ENCODE data around the gene DUS1L.

The DUS1L gene

GRCh38 chr17:82100502-82101298 lies 35.1 kb upstream of the DUS1L start:
- no peak for DNase-seq

DNA sequence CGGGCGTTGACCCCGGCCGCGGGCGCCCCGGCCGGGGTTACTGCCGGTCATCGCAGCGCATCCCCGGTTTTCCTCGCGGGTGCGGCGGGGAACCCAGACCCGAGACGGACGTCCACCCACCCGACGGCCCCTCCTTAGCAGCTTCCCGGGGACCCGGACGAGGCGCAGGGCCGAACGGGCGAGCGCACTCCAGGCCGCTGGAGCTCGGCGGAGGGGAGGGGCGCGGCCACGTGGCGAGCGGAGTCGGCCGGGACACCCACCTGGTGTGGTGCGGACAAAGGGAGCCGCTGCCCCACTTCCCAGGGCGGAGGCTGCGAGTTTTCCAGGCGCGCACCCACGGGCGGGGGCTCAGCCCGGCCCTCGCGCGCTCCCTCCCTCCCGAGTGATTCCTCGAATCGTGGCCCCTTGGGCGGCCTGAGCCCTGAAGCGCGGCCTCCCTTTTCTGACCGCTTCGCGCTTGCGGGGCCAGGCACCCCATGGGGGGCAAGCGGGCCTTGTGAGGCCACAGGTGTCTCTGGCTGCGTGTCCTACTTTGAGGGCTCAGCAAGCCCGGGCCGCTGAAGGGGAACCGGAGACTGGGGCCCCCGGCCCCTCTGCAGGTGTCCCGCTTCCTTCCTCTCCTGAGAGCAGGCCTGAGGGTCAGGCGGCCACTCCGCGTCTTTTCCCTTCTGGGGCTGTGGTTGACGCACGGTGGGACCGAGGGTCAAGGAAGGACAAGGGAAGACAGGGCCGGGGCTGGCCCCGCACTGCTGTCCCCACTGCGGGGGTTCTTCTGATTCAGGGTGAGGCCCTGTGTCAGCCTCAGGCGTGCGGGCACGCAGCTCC lies 33.5 kb upstream of the DUS1L start:
- DNase-seq, result no peak

DNA sequence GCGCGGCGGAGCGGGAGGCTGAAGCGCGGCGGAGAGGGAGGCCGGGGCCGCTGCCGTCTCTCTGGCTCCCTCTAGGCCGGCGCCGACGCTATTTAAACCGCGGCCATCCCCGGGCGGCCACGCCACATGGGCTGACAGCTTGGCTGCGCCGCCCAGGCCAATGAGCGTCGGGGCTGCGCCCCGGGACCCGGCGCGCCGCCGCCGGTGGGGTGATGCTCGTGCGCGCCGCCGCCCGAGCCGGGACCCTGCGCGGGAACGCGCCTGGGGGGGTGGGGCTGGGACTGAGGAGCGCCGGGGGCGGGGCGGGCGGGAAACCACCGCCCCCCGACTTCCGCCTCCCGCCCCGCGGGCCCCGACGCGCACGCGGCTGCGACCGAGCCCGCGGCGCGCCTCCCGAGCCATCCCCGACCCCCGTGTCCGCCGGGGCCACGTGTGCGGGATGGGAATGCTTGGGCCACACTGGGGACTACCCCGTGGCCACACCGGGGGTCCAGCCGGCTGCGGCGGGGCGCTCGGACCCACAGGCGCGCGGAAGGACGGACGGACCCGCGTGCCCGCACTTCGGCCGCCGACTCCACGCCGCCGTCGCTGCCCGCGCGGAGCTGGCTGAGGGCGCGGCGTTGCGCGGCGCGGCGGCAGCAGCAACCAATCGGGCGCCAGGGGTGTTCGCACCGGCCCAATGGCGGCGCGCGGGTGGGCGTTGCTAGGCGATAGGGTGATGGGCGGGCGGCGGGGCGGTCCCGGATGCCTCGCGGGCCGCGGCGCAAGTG lies 32.8 kb upstream of the DUS1L start, which contains the start of gene FASN:
Gene FASN, minus strand, starts transcription at position 68 of the 770 bp plus-strand sequence. CDS start 1,791 bp downstream, outside the sequence.
- peak; percentile 95 to 97 for DNase-seq

- no peak for DNase-seq
Observed at GRCh38 chr17:82097919-82098168, 32.2 kb upstream of the DUS1L start.

- DNase-seq, result peak; percentile 31 to 55
Observed at GRCh38 chr17:82097184-82097918, 31.7 kb upstream of the DUS1L start.

- no peak for DNase-seq
Observed at GRCh38 chr17:82096709-82097183, 31.1 kb upstream of the DUS1L start.

- DNase-seq, result no peak
Observed at GRCh38 chr17:82095777-82096708, 30.4 kb upstream of the DUS1L start.

- DNase-seq, result no peak
Observed at GRCh38 chr17:82094931-82095776, 29.6 kb upstream of the DUS1L start.

DNA sequence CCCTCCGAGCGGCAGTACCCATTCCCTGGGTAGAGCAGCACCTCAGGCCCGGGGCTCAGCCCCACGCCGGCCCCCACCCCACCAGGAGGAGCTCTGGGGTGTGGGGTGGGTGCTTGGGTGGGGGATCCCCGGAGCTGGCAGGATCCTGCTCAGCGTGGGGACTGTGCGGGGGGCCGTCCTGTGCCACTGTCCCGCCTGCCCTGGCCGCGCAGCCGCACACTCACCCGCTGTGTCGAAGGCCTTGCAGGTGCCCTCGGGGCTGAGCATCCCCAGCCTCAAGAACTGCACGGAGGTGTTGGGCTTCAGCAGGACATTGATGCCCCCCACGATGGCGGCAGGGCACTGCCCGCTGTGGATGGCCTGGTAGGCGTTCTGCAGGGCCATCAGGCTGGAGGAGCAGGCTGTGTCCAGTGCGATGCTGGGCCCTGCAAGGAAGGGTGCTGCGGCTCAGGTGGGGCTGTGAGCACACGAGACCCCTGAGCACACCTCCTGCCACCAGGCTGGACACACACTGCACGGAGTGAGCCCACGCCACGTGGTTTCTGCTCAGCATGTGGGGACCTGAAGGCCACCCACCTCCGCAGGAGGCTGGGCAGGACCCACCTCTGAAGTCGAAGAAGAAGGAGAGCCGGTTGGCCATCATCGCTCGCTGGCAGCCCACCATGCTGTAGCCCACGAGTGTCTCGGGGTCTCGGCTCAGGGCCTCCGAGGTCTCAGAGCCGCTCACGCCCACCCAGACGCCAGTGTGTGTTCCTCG lies 27.6 kb upstream of the DUS1L start:
- DNase-seq, result no peak

DNA sequence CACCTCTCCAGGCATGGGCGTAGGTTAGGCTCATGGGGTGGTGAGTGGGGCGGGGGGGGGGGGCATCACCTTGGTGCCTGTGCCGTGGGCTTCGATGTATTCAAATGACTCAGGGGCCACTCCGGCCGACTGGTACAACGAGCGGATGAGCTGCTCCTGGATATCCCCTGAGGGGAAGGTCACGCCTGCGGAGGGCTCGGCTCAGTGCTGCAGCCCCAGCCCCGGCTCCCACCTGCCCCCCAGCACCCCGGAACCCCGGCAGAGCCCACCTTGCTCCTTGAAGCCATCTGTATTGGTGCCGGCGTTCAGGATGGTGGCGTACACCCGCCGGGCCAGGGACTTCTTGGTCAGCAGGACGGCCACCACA lies 27.0 kb upstream of the DUS1L start:
- DNase-seq, result no peak

GRCh38 chr17:82092094-82092586 lies 26.5 kb upstream of the DUS1L start:
- no peak for DNase-seq

- no peak for DNase-seq
Observed at GRCh38 chr17:82091264-82092066, 25.9 kb upstream of the DUS1L start.

DNA sequence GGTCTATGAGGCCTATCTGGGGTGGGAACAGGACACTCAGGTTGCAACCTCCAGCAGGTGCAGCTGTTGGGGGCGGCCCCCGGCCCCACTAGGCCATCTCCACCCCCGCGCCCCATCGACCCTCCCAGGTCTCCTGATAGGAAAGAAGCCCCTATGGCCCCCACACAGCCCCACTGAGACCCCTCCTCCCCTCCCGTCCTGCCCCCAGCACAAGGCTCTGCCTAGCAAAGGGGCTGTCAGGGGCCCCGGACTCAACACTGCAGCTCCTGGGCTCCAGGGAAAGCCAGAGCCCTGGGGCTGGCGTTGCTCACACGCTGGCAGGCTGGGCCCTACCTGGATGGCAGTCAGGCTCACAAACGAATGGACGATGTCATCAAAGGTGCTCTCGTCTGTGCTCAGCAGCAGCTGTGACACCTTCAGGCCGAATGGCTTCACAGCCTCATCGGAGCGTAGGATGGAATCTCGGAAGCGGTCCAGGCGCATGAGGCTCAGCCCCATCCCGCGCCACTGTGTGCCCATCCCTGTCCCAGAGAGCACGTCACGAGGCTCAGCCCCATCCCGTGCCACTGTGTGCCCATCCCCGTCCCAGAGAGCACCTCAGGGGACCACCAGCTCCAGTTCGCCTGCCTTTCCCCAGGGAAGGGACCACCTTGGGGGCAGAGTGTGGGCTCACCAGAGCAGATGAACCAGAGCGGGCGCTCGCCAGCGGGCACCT lies 25.1 kb upstream of the DUS1L start:
- no peak for DNase-seq

GRCh38 chr17:82089723-82090548 lies 24.3 kb upstream of the DUS1L start:
- no peak for DNase-seq

DNA sequence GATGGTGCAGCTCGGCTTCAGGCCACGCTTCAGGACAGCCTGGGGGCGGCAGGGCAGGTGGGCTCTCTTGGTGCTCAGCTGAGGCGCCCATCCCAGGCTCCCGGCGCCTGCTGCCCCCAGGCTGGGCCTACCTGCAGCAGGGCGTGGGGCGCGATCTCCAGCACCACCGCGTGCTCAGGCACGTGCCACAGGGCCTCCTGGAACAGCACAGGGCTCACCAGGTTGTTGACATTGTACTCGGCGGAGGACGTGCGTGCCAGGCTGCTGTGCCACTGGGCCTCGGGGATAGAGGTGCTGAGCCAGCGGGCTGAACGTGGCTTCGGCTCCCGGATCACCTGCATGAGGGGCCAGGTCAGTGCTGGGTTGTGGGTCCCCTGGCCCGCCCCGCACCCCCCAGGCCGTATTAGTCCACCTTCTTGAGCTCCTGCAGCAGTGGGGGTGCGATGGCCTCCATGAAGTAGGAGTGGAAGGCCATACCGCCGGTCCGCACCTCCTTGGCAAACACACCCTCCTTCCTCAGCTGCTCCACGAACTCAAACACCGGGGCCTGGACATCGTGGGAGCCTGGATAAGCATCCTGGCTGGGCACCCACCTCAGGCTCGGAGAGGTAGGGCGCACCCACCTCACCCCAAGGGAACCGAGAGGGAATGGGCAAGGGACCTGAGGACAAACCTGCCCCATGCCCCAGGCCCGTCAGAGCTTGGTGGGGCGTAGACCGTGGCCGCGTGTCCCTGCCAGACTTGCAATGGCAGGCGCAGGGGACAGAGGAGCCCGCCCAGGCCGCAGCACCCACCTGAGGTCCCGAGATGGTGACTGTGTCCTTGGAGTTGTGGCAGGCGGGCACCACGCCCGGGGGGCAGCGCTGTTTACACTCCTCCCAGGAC lies 23.5 kb upstream of the DUS1L start:
- DNase-seq, result no peak
